HEK293 (cell line): ENCODE measurements around the gene CFAP45.
A peak's percentile ranks its signal among the peaks of the same experiment; 100 is the strongest.

Source experiments
- IKZF3 ChIP-seq: fragments of 450-650 bp; IDR thresholded peaks from 2 replicates; pipeline ENCODE4 v1.5.0; 2018; ENCODE audit warnings: missing biosample characterization, mild to moderate bottlenecking, missing genetic modification characterization, moderate library complexity
- KLF1 ChIP-seq: fragments of 450-650 bp; formaldehyde crosslinking; IDR thresholded peaks from 2 replicates; pipeline ENCODE4 v1.5.1; 2016; ENCODE audit warnings: missing biosample characterization, missing genetic modification characterization
- KLF8 ChIP-seq: fragments of 450-650 bp; formaldehyde crosslinking; IDR thresholded peaks from 2 replicates; pipeline ENCODE4 v1.5.1; 2016; ENCODE audit warnings: missing biosample characterization, missing genetic modification characterization
- OSR2 ChIP-seq: fragments of 450-650 bp; formaldehyde crosslinking; IDR thresholded peaks from 2 replicates; pipeline ENCODE4 v1.5.1; 2016; ENCODE audit warnings: missing biosample characterization, missing genetic modification characterization
- SCRT1 ChIP-seq: fragments of 450-650 bp; formaldehyde crosslinking; IDR thresholded peaks from 2 replicates; pipeline ENCODE4 v1.5.1; 2016; ENCODE audit warnings: missing biosample characterization, missing genetic modification characterization, borderline replicate concordance
- SETDB1 ChIP-seq: IDR thresholded peaks from one replicate; pipeline ENCODE4 v1.6.1; 2017; ENCODE audit warnings: mild to moderate bottlenecking, low read length, moderate library complexity, mixed read lengths; ENCODE audit not compliant: insufficient read length
- TCF7L2 ChIP-seq: IDR thresholded peaks from 2 replicates; pipeline ENCODE4 v1.6.1; 2011; ENCODE audit warnings: low read depth, mild to moderate bottlenecking, inconsistent platforms, low read length, moderate library complexity, borderline replicate concordance
- YY2 ChIP-seq: fragments of 450-650 bp; formaldehyde crosslinking; IDR thresholded peaks from 2 replicates; pipeline ENCODE4 v1.5.1; 2016; ENCODE audit warnings: missing biosample characterization, missing genetic modification characterization
- ZBTB10 ChIP-seq: fragments of 450-650 bp; formaldehyde crosslinking; IDR thresholded peaks from 2 replicates; pipeline ENCODE4 v1.5.1; 2016; ENCODE audit warnings: missing biosample characterization, missing genetic modification characterization
- ZBTB17 ChIP-seq: fragments of 450-650 bp; formaldehyde crosslinking; IDR thresholded peaks from 2 replicates; pipeline ENCODE4 v1.5.1; 2016; ENCODE audit warnings: missing biosample characterization, missing genetic modification characterization
- ZBTB20 ChIP-seq: fragments of 450-650 bp; formaldehyde crosslinking; IDR thresholded peaks from 2 replicates; pipeline ENCODE4 v1.5.1; 2016; ENCODE audit warnings: missing biosample characterization, missing genetic modification characterization
- ZFHX2 ChIP-seq: fragments of 450-650 bp; formaldehyde crosslinking; conservative IDR thresholded peaks from 2 replicates; pipeline ENCODE4 v1.5.1; 2016; ENCODE audit warnings: missing biosample characterization, missing genetic modification characterization
- ZIC2 ChIP-seq: fragments of 450-650 bp; formaldehyde crosslinking; IDR thresholded peaks from 2 replicates; pipeline ENCODE4 v1.5.1; 2016; ENCODE audit warnings: missing biosample characterization, missing genetic modification characterization
- ZNF132 ChIP-seq: fragments of 450-650 bp; formaldehyde crosslinking; IDR thresholded peaks from 2 replicates; pipeline ENCODE4 v1.5.1; 2017; ENCODE audit warnings: missing biosample characterization, missing genetic modification characterization, borderline replicate concordance
- ZNF214 ChIP-seq: fragments of 450-650 bp; formaldehyde crosslinking; IDR thresholded peaks from 2 replicates; pipeline ENCODE4 v1.5.1; 2017; ENCODE audit warnings: missing biosample characterization, mild to moderate bottlenecking, missing genetic modification characterization, borderline replicate concordance
- ZNF350 ChIP-seq: fragments of 450-650 bp; formaldehyde crosslinking; IDR thresholded peaks from 2 replicates; pipeline ENCODE4 v1.5.0; 2017; ENCODE audit warnings: missing biosample characterization, mild to moderate bottlenecking, missing genetic modification characterization
- ZNF416 ChIP-seq: fragments of 450-650 bp; formaldehyde crosslinking; IDR thresholded peaks from 2 replicates; pipeline ENCODE4 v1.5.1; 2016; ENCODE audit warnings: missing biosample characterization, missing genetic modification characterization
- ZNF514 ChIP-seq: fragments of 450-650 bp; formaldehyde crosslinking; IDR thresholded peaks from 2 replicates; pipeline ENCODE4 v1.5.1; 2016; ENCODE audit warnings: missing biosample characterization, missing genetic modification characterization
- ZNF518A ChIP-seq: fragments of 450-650 bp; formaldehyde crosslinking; conservative IDR thresholded peaks from 2 replicates; pipeline ENCODE4 v1.5.1; 2016; ENCODE audit warnings: low read depth, missing biosample characterization, missing genetic modification characterization
- ZNF571 ChIP-seq: fragments of 450-650 bp; formaldehyde crosslinking; IDR thresholded peaks from 2 replicates; pipeline ENCODE4 v1.5.0; 2017; ENCODE audit warnings: missing biosample characterization, missing genetic modification characterization
- ZNF600 ChIP-seq: fragments of 450-650 bp; formaldehyde crosslinking; IDR thresholded peaks from 2 replicates; pipeline ENCODE4 v1.5.1; 2016; ENCODE audit warnings: missing biosample characterization, missing genetic modification characterization
- ZNF629 ChIP-seq: fragments of 450-650 bp; formaldehyde crosslinking; IDR thresholded peaks from 2 replicates; pipeline ENCODE4 v1.5.1; 2017; ENCODE audit warnings: missing biosample characterization, missing genetic modification characterization
- ZNF654 ChIP-seq: fragments of 450-650 bp; formaldehyde crosslinking; IDR thresholded peaks from 2 replicates; pipeline ENCODE4 v1.5.1; 2016; ENCODE audit warnings: low read depth, missing biosample characterization, missing genetic modification characterization
- ZNF670 ChIP-seq: fragments of 450-650 bp; formaldehyde crosslinking; IDR thresholded peaks from 2 replicates; pipeline ENCODE4 v1.5.1; 2016; ENCODE audit warnings: missing biosample characterization, missing genetic modification characterization, low read depth
- ZNF692 ChIP-seq: fragments of 450-650 bp; formaldehyde crosslinking; IDR thresholded peaks from 2 replicates; pipeline ENCODE4 v1.5.1; 2016; ENCODE audit warnings: missing biosample characterization, missing genetic modification characterization
- ZNF707 ChIP-seq: fragments of 450-650 bp; formaldehyde crosslinking; IDR thresholded peaks from 2 replicates; pipeline ENCODE4 v1.5.1; 2016; ENCODE audit warnings: missing biosample characterization, missing genetic modification characterization
- ZSCAN23 ChIP-seq: fragments of 450-650 bp; formaldehyde crosslinking; IDR thresholded peaks from 2 replicates; pipeline ENCODE4 v1.5.1; 2016; ENCODE audit warnings: missing biosample characterization, missing genetic modification characterization
- ZSCAN5A ChIP-seq: fragments of 450-650 bp; formaldehyde crosslinking; IDR thresholded peaks from 2 replicates; pipeline ENCODE4 v1.5.1; 2016; ENCODE audit warnings: missing biosample characterization, missing genetic modification characterization
- ZXDB ChIP-seq: fragments of 450-650 bp; formaldehyde crosslinking; IDR thresholded peaks from 2 replicates; pipeline ENCODE4 v1.5.1; 2016; ENCODE audit warnings: missing biosample characterization, missing genetic modification characterization

Gene CFAP45

GRCh38 chr1:159916242-159917051 lies 16.5 kb upstream of the CFAP45 start (continued):
- TF ChIP-seq ZNF692 (tag by site-specific recombination) (peak; percentile 88), YY2 (no peak), ZIC2 (tag by site-specific recombination) (peak; percentile 73), SCRT1 (tag by site-specific recombination) (peak; percentile 96), ZNF416 (no peak), OSR2 (tag by site-specific recombination) (peak; percentile 88), KLF1 (peak; percentile 80), ZBTB10 (tag by site-specific recombination) (0 out of 2 replicates have a peak, but pooled peaks have one; percentile 9), ZNF350 (tag by site-specific recombination) (no peak), ZSCAN23 (peak; percentile 90), ZBTB17 (tag by site-specific recombination) (peak; percentile 94), ZXDB (tag by site-specific recombination) (peak; percentile 99), ZNF670 (tag by site-specific recombination) (no peak), ZNF514 (tag by site-specific recombination) (no peak), ZNF600 (peak; percentile 82; the same call in 1 of the 2 replicates), ZNF518A (tag by site-specific recombination) (peak; percentile 60), ZSCAN5A (tag by site-specific recombination) (peak; percentile 52; the same call in 1 of the 2 replicates), ZNF132 (tag by site-specific recombination) (no peak), ZNF654 (peak; percentile 17; the same call in 1 of the 2 replicates), ZNF214 (no peak), ZNF571 (no peak), ZFHX2 (tag by site-specific recombination) (peak; percentile 84), ZBTB20 (tag by site-specific recombination) (peak; percentile 74), ZNF629 (tag by site-specific recombination) (peak; percentile 98), ZNF707 (tag by site-specific recombination) (no peak), IKZF3 (tag by site-specific recombination) (peak; percentile 99), KLF8 (tag by site-specific recombination) (peak; percentile 99), TCF7L2 (no peak; the same call in 1 of the 2 replicates), SETDB1 (no peak)
